ENCODE data around the gene TSLP. TPM values are rescaled to one million over a fixed set of nuclear protein-coding genes. Genes with fewer than 3 reads are reported as not detected.

Gene TSLP
- total RNA-seq, 6 experiments from 2014 or later, result 0.74 to 2.4 (median 1.4) TPM

DNA sequence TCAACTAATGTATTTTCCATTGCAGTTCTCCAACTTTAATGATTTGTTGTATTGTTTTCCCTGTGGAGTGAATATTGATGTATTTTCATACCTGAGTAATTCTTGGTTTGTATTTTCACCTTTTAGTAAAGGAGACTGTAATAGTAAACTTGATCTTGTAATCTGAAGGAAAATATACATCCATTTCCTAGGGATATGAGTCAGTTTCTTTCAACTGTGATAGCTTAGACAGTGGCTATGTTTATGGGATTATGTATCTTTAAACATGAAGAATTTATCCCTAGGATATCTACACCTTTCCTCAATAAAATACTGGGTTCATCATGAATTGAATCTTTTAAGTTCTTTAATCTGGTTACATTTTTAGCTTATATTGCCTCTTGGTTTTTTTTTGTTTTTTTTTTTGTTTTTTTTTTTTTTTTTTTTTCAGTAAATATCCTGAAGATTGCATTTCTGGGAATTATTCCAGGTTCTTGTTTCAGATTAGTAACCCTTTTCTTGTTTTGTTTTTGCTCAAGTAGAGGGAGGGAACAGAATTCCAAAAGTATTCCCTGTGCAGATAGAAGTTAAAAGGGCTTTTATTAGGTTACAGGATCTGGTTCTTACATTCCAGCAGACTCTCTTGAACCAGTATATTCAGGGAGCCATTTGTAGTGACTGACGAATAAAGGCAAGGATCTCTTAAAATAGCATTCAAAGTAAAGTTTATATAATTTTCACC is 27.7 kb downstream of the TSLP start:
- Histone ChIP-seq H3K36me3 (peaks cover 0 to 77% (median 12%) of the 10 kb centered on the region in 4 donors), H3K4me3 (no peak overlapping the region), H3K9me3 (no peaks in the 10 kb centered on the region), H3K27me3 (no peaks in the 10 kb centered on the region), H3K4me1 (peaks cover 0 to 3% (median 0%) of the 10 kb centered on the region in 4 donors), H3K27ac (no peak overlapping the region)
- whole genome bisulfite sequencing (ENCODE audit: insufficient coverage, low coverage, low lambda C conversion rate, missing lambda C conversion rate), result 50% methylated on average over 1 of the region's 1 CpG
- DNase-seq (no peak), ATAC-seq (no peak)
- TF ChIP-seq POLR2A (IDR thresholded peaks at IDR 0.05), result no peak
- TF ChIP-seq, protein P1, sequence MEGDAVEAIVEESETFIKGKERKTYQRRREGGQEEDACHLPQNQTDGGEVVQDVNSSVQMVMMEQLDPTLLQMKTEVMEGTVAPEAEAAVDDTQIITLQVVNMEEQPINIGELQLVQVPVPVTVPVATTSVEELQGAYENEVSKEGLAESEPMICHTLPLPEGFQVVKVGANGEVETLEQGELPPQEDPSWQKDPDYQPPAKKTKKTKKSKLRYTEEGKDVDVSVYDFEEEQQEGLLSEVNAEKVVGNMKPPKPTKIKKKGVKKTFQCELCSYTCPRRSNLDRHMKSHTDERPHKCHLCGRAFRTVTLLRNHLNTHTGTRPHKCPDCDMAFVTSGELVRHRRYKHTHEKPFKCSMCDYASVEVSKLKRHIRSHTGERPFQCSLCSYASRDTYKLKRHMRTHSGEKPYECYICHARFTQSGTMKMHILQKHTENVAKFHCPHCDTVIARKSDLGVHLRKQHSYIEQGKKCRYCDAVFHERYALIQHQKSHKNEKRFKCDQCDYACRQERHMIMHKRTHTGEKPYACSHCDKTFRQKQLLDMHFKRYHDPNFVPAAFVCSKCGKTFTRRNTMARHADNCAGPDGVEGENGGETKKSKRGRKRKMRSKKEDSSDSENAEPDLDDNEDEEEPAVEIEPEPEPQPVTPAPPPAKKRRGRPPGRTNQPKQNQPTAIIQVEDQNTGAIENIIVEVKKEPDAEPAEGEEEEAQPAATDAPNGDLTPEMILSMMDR (IDR thresholded peaks at IDR 0.05), result no peak
- intact Hi-C loops (cut with DNase I), result no loop called here

DNA sequence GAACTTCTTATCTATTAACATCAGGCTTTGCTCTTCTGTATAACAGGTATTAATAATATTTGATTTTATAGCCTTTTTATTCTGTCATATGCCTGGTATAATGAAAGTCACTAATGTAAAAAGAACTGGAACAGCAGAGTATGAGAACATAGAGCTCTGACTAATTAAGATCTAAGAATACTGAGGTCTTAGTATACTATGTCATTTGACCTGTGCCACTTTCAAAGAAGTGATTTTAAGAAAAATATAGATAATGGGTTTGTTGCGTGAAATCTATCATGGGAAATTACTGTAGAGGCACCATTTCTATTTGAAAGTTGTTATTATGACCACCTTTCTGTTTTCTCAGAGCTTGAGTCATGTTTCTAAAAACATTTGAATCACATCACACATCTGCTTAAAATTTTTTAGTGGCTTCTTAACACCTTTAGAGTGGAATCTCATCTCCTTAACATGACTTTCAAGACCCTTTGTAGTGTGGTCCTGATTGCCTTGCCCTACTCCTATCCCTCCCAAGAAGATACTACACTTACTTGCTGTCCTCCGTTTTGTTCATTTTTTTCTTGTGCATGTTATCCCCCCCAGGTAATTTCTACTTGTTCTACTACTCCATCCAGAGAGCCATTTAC is 34.9 kb downstream of the TSLP start:
- H3K9me3 ChIP-seq, result no peaks in the 10 kb centered on the region
- no peak overlapping the region for H3K27ac ChIP-seq
- DNase-seq, result no peak
- H3K4me3 ChIP-seq, result no peak overlapping the region
- no peaks in the 10 kb centered on the region for H3K27me3 ChIP-seq
- intact Hi-C loops (cut with DNase I), result no loop called here
- no peaks in the 10 kb centered on the region for H3K4me1 ChIP-seq
- WGBS (ENCODE audit: insufficient coverage, low coverage, low lambda C conversion rate, missing lambda C conversion rate), result 95% methylated on average over 2 of the region's 2 CpGs
- TF ChIP-seq POLR2A (IDR thresholded peaks at IDR 0.05), result no peak
- TF ChIP-seq, protein P1 (IDR thresholded peaks at IDR 0.05), result no peak
- ATAC-seq, result no peak
- H3K36me3 ChIP-seq, result peaks cover 0 to 82% (median 30%) of the 10 kb centered on the region in 4 donors

DNA sequence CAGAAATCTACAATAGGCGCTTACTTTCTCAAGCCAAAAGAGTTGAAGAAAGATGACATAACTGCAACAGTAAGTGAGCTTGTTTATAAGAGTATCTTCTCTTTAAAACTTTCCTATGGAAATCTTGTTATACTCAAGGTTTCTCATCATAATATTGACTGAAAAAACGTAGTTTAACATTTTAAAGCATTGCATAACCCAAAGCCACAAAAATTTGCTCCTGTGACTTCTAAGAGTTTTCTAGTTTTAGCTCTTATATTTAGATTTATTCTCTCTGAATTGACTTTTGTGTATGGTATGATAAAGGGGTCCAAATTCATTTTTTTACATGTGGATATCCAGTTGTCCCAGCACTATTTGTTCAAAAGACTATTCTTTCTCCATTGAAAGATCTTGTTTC is 35.9 kb downstream of the TSLP start:
- Histone ChIP-seq H3K27ac (no peak overlapping the region), H3K9me3 (no peaks in the 10 kb centered on the region), H3K36me3 (peaks cover 0 to 85% (median 32%) of the 10 kb centered on the region in 4 donors), H3K4me3 (no peak overlapping the region), H3K27me3 (no peaks in the 10 kb centered on the region), H3K4me1 (no peaks in the 10 kb centered on the region)
- intact Hi-C loops (cut with DNase I), result no loop called here
- ATAC-seq, result no peak
- no peak for DNase-seq
- 63% methylated on average over 2 of the region's 2 CpGs for WGBS (ENCODE audit: insufficient coverage, low coverage, low lambda C conversion rate, missing lambda C conversion rate)
- TF ChIP-seq, protein P1 (IDR thresholded peaks at IDR 0.05), result no peak
- TF ChIP-seq POLR2A (IDR thresholded peaks at IDR 0.05), result no peak

DNA sequence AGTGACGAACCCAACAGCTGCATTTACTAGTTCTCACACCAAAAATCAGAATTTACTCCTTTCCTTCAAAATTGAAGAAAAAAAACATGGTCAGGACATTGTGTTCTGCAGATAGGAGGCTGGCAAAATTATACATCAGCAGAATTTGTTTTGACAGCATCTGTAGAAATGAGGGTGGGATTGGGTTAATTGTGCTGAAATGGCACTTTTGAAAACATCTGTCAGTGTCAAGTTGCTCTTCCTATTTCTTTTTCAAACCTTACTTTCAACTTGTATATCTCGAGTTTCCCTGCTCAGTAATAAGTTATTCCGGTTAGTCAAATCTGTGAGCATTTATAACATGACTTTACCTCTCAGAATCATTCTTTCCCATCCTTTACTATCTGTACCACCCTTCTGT is 40.4 kb downstream of the TSLP start:
- H3K27me3 ChIP-seq, result no peaks in the 10 kb centered on the region
- ATAC-seq (no peak), DNase-seq (no peak)
- H3K4me3 ChIP-seq, result no peak overlapping the region
- no peak overlapping the region for H3K27ac ChIP-seq
- H3K4me1 ChIP-seq, result no peaks in the 10 kb centered on the region
- intact Hi-C loops (cut with DNase I), result no loop called here
- whole genome bisulfite sequencing (ENCODE audit: insufficient coverage, low coverage, low lambda C conversion rate, missing lambda C conversion rate), result 100% methylated on average over 3 of the region's 3 CpGs
- no peak for TF ChIP-seq POLR2A (IDR thresholded peaks at IDR 0.05)
- TF ChIP-seq, protein P1 (IDR thresholded peaks at IDR 0.05), result no peak
- H3K36me3 ChIP-seq, result peaks cover 0 to 56% (median 18%) of the 10 kb centered on the region in 4 donors
- no peaks in the 10 kb centered on the region for H3K9me3 ChIP-seq

All from right lobe of liver (tissue), 6 donors.